ENCODE data around the gene DGKB. TPM values are rescaled to one million over a fixed set of nuclear protein-coding genes. Genes with fewer than 3 reads are reported as not detected.

DGKB gene
- total and polyA plus RNA-seq, 2 of the 8 experiments (the other 6 are each of a cell fraction or from before 2014, with no cell fraction given), result 1.9 to 2.6 TPM

GRCh38 chr7:14858866-14859265, 43.7 kb downstream of the DGKB start:
- H3K18ac ChIP-seq (ENCODE audit: extremely low read depth, low read length), result no peak overlapping the region
- no peak overlapping the region for H2BK5ac ChIP-seq (ENCODE audit: low read depth, low read length)
- no peak overlapping the region for H4K91ac ChIP-seq (replicated peaks; ENCODE audit: insufficient read length, low read length)
- no peaks in the 10 kb centered on the region for H3K79me1 ChIP-seq (ENCODE audit: low read depth, low read length)
- no peak for FAIRE-seq
- H3K36me3 ChIP-seq (ENCODE audit: control insufficient read depth in 2 of 4, insufficient read depth in 4 of 4, low read length in 3 of 4), result peaks cover 0 to 3% (median 0%) of the 10 kb centered on the region in 4 experiments; a peak in 1 of 8 replicates
- no peaks in the 10 kb centered on the region for H3K23me2 ChIP-seq (ENCODE audit: low read depth, low read length)
- no peak overlapping the region for H4K8ac ChIP-seq (ENCODE audit: extremely low read depth, insufficient read depth, low read length)
- H3K14ac ChIP-seq (ENCODE audit: insufficient read length), result no peak overlapping the region
- H2BK120ac ChIP-seq (replicated peaks; ENCODE audit: low read depth, low read length), result no peak overlapping the region
- no peak overlapping the region for H2BK12ac ChIP-seq (ENCODE audit: low read depth, low read length)
- no peak overlapping the region for H3K4me2 ChIP-seq (ENCODE audit: insufficient read depth in 1 of 2, low read depth in 2 of 2, low read length in 2 of 2)
- no peak overlapping the region for H2BK15ac ChIP-seq (ENCODE audit: low read length)
- H3K4ac ChIP-seq (replicated peaks; ENCODE audit: insufficient read length, low read depth, low read length), result no peak overlapping the region
- no peak overlapping the region for H2BK20ac ChIP-seq (ENCODE audit: low read length)
- DNase-seq (ENCODE audit: low read depth in 1 of 2, low spot score in 2 of 2), result no peak
- H3K9ac ChIP-seq (replicated peaks in 1 of 4; ENCODE audit: extremely low read depth in 1 of 4, low read depth in 3 of 4, low read length in 3 of 4), result no peak overlapping the region
- H3K23ac ChIP-seq (ENCODE audit: insufficient read length), result no peak overlapping the region
- H3K4me1 ChIP-seq (replicated peaks in 1 of 4; ENCODE audit: control insufficient read depth in 3 of 4, insufficient read depth in 4 of 4, low read length in 3 of 4), result no peaks in the 10 kb centered on the region
- ChIA-PET POLR2A (ENCODE audit: partially characterized antibody) (no interaction called here), CTCF (ENCODE audit: partially characterized antibody) (no interaction called here)
- no peak overlapping the region for H3K4me3 ChIP-seq (ENCODE audit: extremely low read depth in 1 of 4, insufficient read depth in 2 of 4, low read depth in 3 of 4, low read length in 4 of 4)
- no peak overlapping the region for H4K5ac ChIP-seq (ENCODE audit: insufficient read length, low read depth, low read length)
- 91% methylated on average over 2 of the region's 2 CpGs; no CpG with 5 or more reads in 1 of the 2 experiments for WGBS, 2 experiments (ENCODE audit: extremely low coverage in 1 of 2, insufficient coverage in 1 of 2, insufficient read length in 1 of 2, insufficient replicate concordance in 2 of 2, low coverage in 1 of 2, low lambda C conversion rate in 2 of 2, missing lambda C conversion rate in 1 of 2)
- no peaks in the 10 kb centered on the region for H3K27me3 ChIP-seq (replicated peaks in 1 of 4; ENCODE audit: control insufficient read depth in 3 of 4, extremely low read depth in 1 of 4, insufficient read depth in 3 of 4, low read length in 3 of 4)
- H3K56ac ChIP-seq (replicated peaks; ENCODE audit: insufficient read length, low read depth, low read length), result no peak overlapping the region
- H3K9me3 ChIP-seq (ENCODE audit: insufficient read depth in 2 of 2, low read depth in 1 of 2, low read length in 1 of 2), result peaks cover 4 to 7% of the 10 kb centered on the region in 2 experiments; a peak in 2 of 4 replicates
- H2AK5ac ChIP-seq (ENCODE audit: low read depth, low read length), result no peak overlapping the region
- H3K27ac ChIP-seq (ENCODE audit: low read depth, low read length), result no peak overlapping the region
- H2AFZ ChIP-seq (ENCODE audit: low read length), result no peak overlapping the region
- no peaks in the 10 kb centered on the region for H4K20me1 ChIP-seq (replicated peaks in 1 of 2; ENCODE audit: control insufficient read depth in 1 of 2, insufficient read depth in 2 of 2, low read length in 2 of 2)
- no peaks in the 10 kb centered on the region for H3K79me2 ChIP-seq (ENCODE audit: control insufficient read depth in 1 of 2, insufficient read depth in 2 of 2, low read length in 2 of 2)
- TF ChIP-seq NRF1 (IDR thresholded peaks at IDR 0.05; ENCODE audit: low read depth, low read length) (no peak), ATF3 (IDR thresholded peaks at IDR 0.05; ENCODE audit: insufficient read depth, low read depth, low read length) (no peak), SP1 (IDR thresholded peaks at IDR 0.05; ENCODE audit: low read depth, low read length) (no peak), SUZ12 (IDR thresholded peaks at IDR 0.05; ENCODE audit: low read length) (no peak), CHD1 (IDR thresholded peaks at IDR 0.05; ENCODE audit: low read depth, low read length) (no peak), POLR2A (IDR thresholded peaks at IDR 0.05; ENCODE audit: control extremely low read depth in 1 of 2, low read depth in 2 of 2, low read length in 2 of 2) (no peak), EZH2 (IDR thresholded peaks at IDR 0.05; ENCODE audit: low read depth, low read length, severe bottlenecking) (no peak), CTCF (IDR thresholded peaks at IDR 0.05; ENCODE audit: control extremely low read depth in 1 of 3, insufficient read depth in 1 of 3, low read depth in 1 of 3, low read length in 3 of 3) (no peak), RAD21 (IDR thresholded peaks at IDR 0.05 in 1 of 2, conservative IDR thresholded peaks at IDR 0.05 in 1 of 2; ENCODE audit: low read depth in 2 of 2, low read length in 2 of 2) (no peak), ZNF274 (IDR thresholded peaks at IDR 0.05; ENCODE audit: borderline replicate concordance, extremely low read depth, low read length) (no peak), E2F6 (IDR thresholded peaks at IDR 0.05) (no peak)

Measured in H1 (cell line).